HEK293 (cell line): ENCODE data around the gene CCL19.
A peak's percentile ranks its signal among the peaks of the same experiment; 100 is the strongest.

Source experiments
- CTCF ChIA-PET: fragments of 350-600 bp; formaldehyde crosslinking; extraction: SDS; loops from one replicate; lab custom pipeline; 2021; ENCODE audit warnings: antibody characterized with exemption; lab: Yijun Ruan, JAX
- POLR2A ChIA-PET: fragments of 300-600 bp; formaldehyde crosslinking; extraction: SDS; loops from one replicate; lab custom pipeline; 2020; ENCODE audit warnings: antibody characterized with exemption, inconsistent platforms; lab: Yijun Ruan, JAX
- H3K27ac ChIP-seq: fragments of 200-500 bp; sonication (Bioruptor generic); 2 replicates; pipeline ENCODE4 v1.5.1; 2014; ENCODE audit warnings: low read depth, low read length, control low read depth, inconsistent platforms; ENCODE audit errors: extremely low read depth
- H3K36me3 ChIP-seq, 2 experiments: fragments of 200-500 bp in 1 of 2; sonication (Bioruptor generic) in 1 of 2; 1 replicate in 1 of 2; 2 replicates in 1 of 2; pipeline ENCODE4 v1.5.1; 2014 to 2017; ENCODE audit warnings: inconsistent platforms in 2 of 2, low read length in 2 of 2; ENCODE audit not compliant: control insufficient read depth in 2 of 2, insufficient read depth in 1 of 2
- H3K4me1 ChIP-seq: fragments of 200-500 bp; sonication (Bioruptor generic); 2 replicates; pipeline ENCODE4 v1.5.1; 2014; ENCODE audit warnings: mild to moderate bottlenecking, low read length, inconsistent platforms; ENCODE audit not compliant: control insufficient read depth, insufficient read depth
- H3K4me3 ChIP-seq: 2 replicates; pipeline ENCODE4 v1.5.1; 2011; ENCODE audit warnings: low read depth, mild to moderate bottlenecking, control low read depth, low read length, moderate library complexity
- H3K9me3 ChIP-seq: fragments of 200-500 bp; sonication (Bioruptor generic); 2 replicates; pipeline ENCODE4 v1.5.1; 2014; ENCODE audit warnings: low read depth, low read length, inconsistent platforms; ENCODE audit not compliant: control insufficient read depth, insufficient read depth
- EGR2 ChIP-seq: fragments of 450-650 bp; formaldehyde crosslinking; IDR thresholded peaks from 2 replicates; pipeline ENCODE4 v1.5.1; 2016; ENCODE audit warnings: low read depth, missing biosample characterization, missing genetic modification characterization
- KLF9 ChIP-seq: fragments of 450-650 bp; formaldehyde crosslinking; IDR thresholded peaks from 2 replicates; pipeline ENCODE4 v1.5.1; 2016; ENCODE audit warnings: missing biosample characterization, missing genetic modification characterization, low read depth
- PATZ1 ChIP-seq: fragments of 450-650 bp; formaldehyde crosslinking; IDR thresholded peaks from 2 replicates; pipeline ENCODE4 v1.5.1; 2016; ENCODE audit warnings: missing biosample characterization, missing genetic modification characterization
- PRDM6 ChIP-seq: fragments of 450-650 bp; formaldehyde crosslinking; IDR thresholded peaks from 2 replicates; pipeline ENCODE4 v1.5.1; 2017; ENCODE audit warnings: missing biosample characterization, missing genetic modification characterization
- SP2 ChIP-seq: fragments of 450-650 bp; formaldehyde crosslinking; IDR thresholded peaks from 2 replicates; pipeline ENCODE4 v1.5.1; 2016; ENCODE audit warnings: missing biosample characterization, missing genetic modification characterization
- ZBTB17 ChIP-seq: fragments of 450-650 bp; formaldehyde crosslinking; IDR thresholded peaks from 2 replicates; pipeline ENCODE4 v1.5.1; 2016; ENCODE audit warnings: missing biosample characterization, missing genetic modification characterization
- ZBTB20 ChIP-seq: fragments of 450-650 bp; formaldehyde crosslinking; IDR thresholded peaks from 2 replicates; pipeline ENCODE4 v1.5.1; 2016; ENCODE audit warnings: missing biosample characterization, missing genetic modification characterization
- ZBTB44 ChIP-seq: fragments of 450-650 bp; IDR thresholded peaks from 2 replicates; pipeline ENCODE4 v1.5.1; 2018; ENCODE audit warnings: missing biosample characterization, mild to moderate bottlenecking, missing genetic modification characterization
- ZFHX2 ChIP-seq: fragments of 450-650 bp; formaldehyde crosslinking; conservative IDR thresholded peaks from 2 replicates; pipeline ENCODE4 v1.5.1; 2016; ENCODE audit warnings: missing biosample characterization, missing genetic modification characterization
- ZNF202 ChIP-seq: fragments of 450-650 bp; formaldehyde crosslinking; IDR thresholded peaks from 2 replicates; pipeline ENCODE4 v1.5.1; 2016; ENCODE audit warnings: missing biosample characterization, missing genetic modification characterization, borderline replicate concordance
- ZNF248 ChIP-seq: fragments of 450-650 bp; formaldehyde crosslinking; IDR thresholded peaks from 2 replicates; pipeline ENCODE4 v1.5.1; 2017; ENCODE audit warnings: missing biosample characterization, missing genetic modification characterization
- ZNF341 ChIP-seq: fragments of 450-650 bp; formaldehyde crosslinking; IDR thresholded peaks from 2 replicates; pipeline ENCODE4; 2016; ENCODE audit warnings: low read depth, missing biosample characterization, missing genetic modification characterization
- ZNF394 ChIP-seq: fragments of 450-650 bp; formaldehyde crosslinking; IDR thresholded peaks from 2 replicates; pipeline ENCODE4 v1.5.1; 2016; ENCODE audit warnings: missing biosample characterization, missing genetic modification characterization, mild to moderate bottlenecking, moderate library complexity, borderline replicate concordance
- ZNF398 ChIP-seq: fragments of 450-650 bp; formaldehyde crosslinking; IDR thresholded peaks from 2 replicates; pipeline ENCODE4 v1.5.1; 2017; ENCODE audit warnings: missing biosample characterization, missing genetic modification characterization
- ZNF433 ChIP-seq: fragments of 450-650 bp; formaldehyde crosslinking; IDR thresholded peaks from 2 replicates; pipeline ENCODE4 v1.5.1; 2016; ENCODE audit warnings: missing biosample characterization, missing genetic modification characterization, low read depth
- ZNF501 ChIP-seq: fragments of 450-650 bp; formaldehyde crosslinking; IDR thresholded peaks from 2 replicates; pipeline ENCODE4 v1.5.1; 2016; ENCODE audit warnings: missing biosample characterization, missing genetic modification characterization
- ZNF514 ChIP-seq: fragments of 450-650 bp; formaldehyde crosslinking; IDR thresholded peaks from 2 replicates; pipeline ENCODE4 v1.5.1; 2016; ENCODE audit warnings: missing biosample characterization, missing genetic modification characterization
- ZNF555 ChIP-seq: fragments of 450-650 bp; formaldehyde crosslinking; conservative IDR thresholded peaks from 2 replicates; pipeline ENCODE4 v1.5.1; 2017; ENCODE audit warnings: missing biosample characterization, mild to moderate bottlenecking, missing genetic modification characterization, inconsistent platforms
- ZNF639 ChIP-seq: fragments of 450-650 bp; formaldehyde crosslinking; IDR thresholded peaks from 2 replicates; pipeline ENCODE4 v1.5.1; 2016; ENCODE audit warnings: missing biosample characterization, missing genetic modification characterization
- ZNF837 ChIP-seq: fragments of 450-650 bp; formaldehyde crosslinking; IDR thresholded peaks from 2 replicates; pipeline ENCODE4 v1.5.1; 2016; ENCODE audit warnings: missing biosample characterization, missing genetic modification characterization
- ZSCAN16 ChIP-seq: fragments of 450-650 bp; formaldehyde crosslinking; IDR thresholded peaks from 2 replicates; pipeline ENCODE4 v1.5.1; 2016; ENCODE audit warnings: missing biosample characterization, missing genetic modification characterization

Gene CCL19

GRCh38 chr9:34654323-34655051, 36.6 kb downstream of the CCL19 start:
- H3K36me3 ChIP-seq, result peaks cover 0 to 17% of the 10 kb centered on the region in 2 experiments; a peak in 2 of 3 replicates
- ChIA-PET POLR2A (interaction anchor here (0.6 to 1.9 kb wide), 2 partner anchors 9 to 139 kb away, joined by 3 to 4 read pairs; partner anchors contain the start of gene GALT), CTCF (interaction anchor here (1.1 to 13.3 kb wide), 2 partner anchors 9 to 19 kb away, joined by 4 to 125 read pairs; partner anchors contain the start of gene SIGMAR1)
- H3K4me1 ChIP-seq, result peaks cover 6% of the 10 kb centered on the region
- H3K9me3 ChIP-seq, result no peaks in the 10 kb centered on the region
- H3K4me3 ChIP-seq, result no peak overlapping the region
- no peak overlapping the region for H3K27ac ChIP-seq
- TF ChIP-seq ZNF433 (tag by site-specific recombination), result no peak
- no peak for TF ChIP-seq ZNF555 (tag by site-specific recombination)
- TF ChIP-seq PRDM6 (tag by site-specific recombination), result no peak
- no peak for TF ChIP-seq ZNF639 (tag by site-specific recombination)
- TF ChIP-seq ZNF248, result no peak
- peak; percentile 40; the same call in 1 of the 2 replicates for TF ChIP-seq EGR2 (tag by site-specific recombination)
- no peak for TF ChIP-seq ZBTB17
- peak; percentile 53; the same call in 1 of the 2 replicates for TF ChIP-seq ZNF398
- TF ChIP-seq PATZ1 (tag by site-specific recombination), result no peak
- no peak for TF ChIP-seq ZNF837 (tag by site-specific recombination)
- peak; percentile 41 for TF ChIP-seq ZBTB20
- no peak for TF ChIP-seq ZNF514
- no peak for TF ChIP-seq ZNF501 (tag by site-specific recombination)
- peak; percentile 73 for TF ChIP-seq ZFHX2 (tag by site-specific recombination)
- TF ChIP-seq ZSCAN16 (tag by site-specific recombination), result no peak

GRCh38 chr9:34653151-34654072, 37.7 kb downstream of the CCL19 start:
- Histone ChIP-seq H3K4me1 (peaks cover 6% of the 10 kb centered on the region), H3K4me3 (no peak overlapping the region), H3K36me3 (peaks cover 0 to 28% of the 10 kb centered on the region in 2 experiments; a peak in 2 of 3 replicates), H3K9me3 (no peaks in the 10 kb centered on the region), H3K27ac (peak overlapping the region; percentile 21; the same call in 1 of the 2 replicates)
- CTCF ChIA-PET, result interaction anchor here (1.1 to 13.3 kb wide), 2 partner anchors 10 to 18 kb away, joined by 4 to 125 read pairs; partner anchors contain the start of gene SIGMAR1
- POLR2A ChIA-PET, result interaction anchor here (0.7 to 2.8 kb wide), 4 partner anchors 7 to 16 kb away, joined by 3 to 21 read pairs (median 8); partner anchors contain the start of genes GALT and SIGMAR1
- TF ChIP-seq ZNF202 (no peak), ZNF398 (peak; percentile 7; the same call in 1 of the 2 replicates), ZBTB44 (no peak), ZNF394 (tag by site-specific recombination) (no peak), SP2 (tag by site-specific recombination) (peak; percentile 21), ZNF341 (tag by site-specific recombination) (peak; percentile 82), KLF9 (tag by site-specific recombination) (0 out of 2 replicates have a peak, but pooled peaks have one; percentile 18)
